AG09319 (cell line): ENCODE measurements around the gene ARHGAP42.
A peak's percentile ranks its signal among the peaks of the same experiment; 100 is the strongest.
"Not testable (repeated sequence)": the region's sequence is repeated elsewhere in the genome, so short reads cannot be mapped to it uniquely, and the experiment has no call there.

Experiments used
- DNase-seq: peaks from one replicate; pipeline ENCODE4 v3.0.0-alpha.2; 2010; ENCODE audit warnings: low read depth; ENCODE audit errors: extremely low read depth
- CTCF ChIP-seq: IDR thresholded peaks from 2 replicates; pipeline ENCODE4 v1.5.1; 2011; ENCODE audit warnings: low read depth, mild to moderate bottlenecking, inconsistent platforms, low read length, moderate library complexity

ARHGAP42 gene

GRCh38 chr11:100738701-100739270 lies 51.7 kb downstream of the ARHGAP42 start:
- no peak for TF ChIP-seq CTCF
- DNase-seq: peak; percentile 42

- TF ChIP-seq CTCF: no peak
- peak; percentile 60 for DNase-seq
These were observed 52.6 kb downstream of the ARHGAP42 start for GRCh38 chr11:100739666-100740065.

GRCh38 chr11:100740440-100740839 lies 53.4 kb downstream of the ARHGAP42 start:
- DNase-seq: no peak
- no peak for TF ChIP-seq CTCF

- DNase-seq: no peak
These were observed 55.0 kb downstream of the ARHGAP42 start for GRCh38 chr11:100741866-100742625.

GRCh38 chr11:100746448-100746847 lies 59.4 kb downstream of the ARHGAP42 start:
- no peak for DNase-seq
- TF ChIP-seq CTCF: no peak

More at GRCh38 chr11:100741866-100742625, 55.0 kb downstream of the ARHGAP42 start:
- TF ChIP-seq CTCF: no peak

GRCh38 chr11:100748153-100748552 lies 61.1 kb downstream of the ARHGAP42 start:
- no peak for TF ChIP-seq CTCF
- DNase-seq: no peak

GRCh38 chr11:100749887-100750565 lies 62.9 kb downstream of the ARHGAP42 start:
- not testable (repeated sequence) for DNase-seq

- not testable (repeated sequence) for DNase-seq
These were observed 63.4 kb downstream of the ARHGAP42 start for GRCh38 chr11:100750566-100750891.
